ENCODE measurements around the gene GPN2. TPM values are rescaled to one million over a fixed set of nuclear protein-coding genes. Genes with fewer than 3 reads are reported as not detected.

The GPN2 gene
- total and polyA plus RNA-seq, 2 donors (not counting 3 experiments of a cell fraction or from before 2014, with no cell fraction given), result 21.9 to 37.4 TPM

DNA sequence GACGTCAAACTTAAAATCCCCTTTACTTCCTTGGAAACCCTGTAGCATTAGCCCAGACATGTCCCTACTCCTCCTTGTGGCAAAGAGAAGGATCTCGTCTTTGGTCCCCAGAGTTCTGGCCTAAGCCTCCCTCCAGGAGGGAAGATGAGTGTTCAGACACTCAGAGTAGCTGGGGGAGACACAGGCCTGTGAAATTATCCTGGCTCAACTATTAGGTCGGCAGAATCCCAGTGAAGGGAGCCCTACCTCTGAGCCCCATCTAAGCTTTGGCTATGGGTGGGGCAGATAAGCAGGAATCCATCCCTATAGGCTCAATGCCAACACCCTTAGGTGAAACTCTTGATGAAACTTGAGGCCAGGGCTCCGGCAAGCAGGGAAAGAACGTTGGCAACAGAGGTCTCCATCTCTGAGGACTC lies 28.8 kb downstream of the GPN2 start:
- TF ChIP-seq, protein P1, sequence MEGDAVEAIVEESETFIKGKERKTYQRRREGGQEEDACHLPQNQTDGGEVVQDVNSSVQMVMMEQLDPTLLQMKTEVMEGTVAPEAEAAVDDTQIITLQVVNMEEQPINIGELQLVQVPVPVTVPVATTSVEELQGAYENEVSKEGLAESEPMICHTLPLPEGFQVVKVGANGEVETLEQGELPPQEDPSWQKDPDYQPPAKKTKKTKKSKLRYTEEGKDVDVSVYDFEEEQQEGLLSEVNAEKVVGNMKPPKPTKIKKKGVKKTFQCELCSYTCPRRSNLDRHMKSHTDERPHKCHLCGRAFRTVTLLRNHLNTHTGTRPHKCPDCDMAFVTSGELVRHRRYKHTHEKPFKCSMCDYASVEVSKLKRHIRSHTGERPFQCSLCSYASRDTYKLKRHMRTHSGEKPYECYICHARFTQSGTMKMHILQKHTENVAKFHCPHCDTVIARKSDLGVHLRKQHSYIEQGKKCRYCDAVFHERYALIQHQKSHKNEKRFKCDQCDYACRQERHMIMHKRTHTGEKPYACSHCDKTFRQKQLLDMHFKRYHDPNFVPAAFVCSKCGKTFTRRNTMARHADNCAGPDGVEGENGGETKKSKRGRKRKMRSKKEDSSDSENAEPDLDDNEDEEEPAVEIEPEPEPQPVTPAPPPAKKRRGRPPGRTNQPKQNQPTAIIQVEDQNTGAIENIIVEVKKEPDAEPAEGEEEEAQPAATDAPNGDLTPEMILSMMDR (IDR thresholded peaks at IDR 0.05; ENCODE audit: extremely low read depth in 1 of 2, insufficient read depth in 1 of 2, low read depth in 1 of 2, low read length in 2 of 2), result peak in 1 of 2 donors; percentile 12
- TF ChIP-seq GATA2 (IDR thresholded peaks at IDR 0.05; ENCODE audit: insufficient read depth, insufficient read length, low read depth, low read length), result no peak
- CTCF ChIA-PET, result interaction anchor here (0.8 to 4.5 kb wide), 5 partner anchors 11 to 262 kb away, joined by 3 to 20 read pairs (median 6); no protein-coding TSS in a partner anchor

DNA sequence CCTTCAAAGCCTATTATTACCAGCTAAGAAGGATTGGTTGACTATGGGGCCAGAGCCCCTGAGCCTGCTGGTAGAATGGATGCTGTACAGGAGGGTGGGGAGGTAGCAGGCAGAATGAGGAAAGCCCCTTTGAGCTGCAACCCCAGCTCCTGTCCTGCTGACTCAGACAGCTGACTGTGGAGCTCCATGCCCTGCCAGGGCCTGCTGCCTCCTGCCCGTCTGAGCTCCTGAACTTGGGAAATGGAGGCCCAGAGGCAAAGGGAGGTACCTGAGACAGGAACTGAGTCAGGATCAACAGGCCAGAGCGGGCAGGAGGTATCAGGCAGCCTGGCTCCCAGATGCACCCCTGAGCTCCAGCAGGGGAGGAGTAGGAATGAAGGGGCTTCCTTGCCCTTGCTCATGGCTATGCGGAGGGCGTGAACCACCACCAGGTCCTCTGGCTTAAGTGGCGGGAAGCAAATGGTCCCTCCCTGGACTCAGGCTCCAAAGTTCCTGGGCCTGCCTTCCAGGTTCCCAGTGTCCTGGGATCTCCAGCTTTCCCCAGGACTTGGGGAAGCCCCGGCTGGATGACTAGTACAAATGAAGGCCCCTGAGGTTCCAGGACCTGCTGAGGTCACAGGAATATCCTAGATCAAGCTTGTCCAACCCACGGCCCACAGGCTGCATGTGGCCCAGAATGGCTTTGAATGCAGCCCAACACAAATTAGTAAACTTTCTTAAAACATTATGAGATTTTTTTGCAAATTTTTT lies 31.0 kb downstream of the GPN2 start:
- H3K36me3 ChIP-seq (ENCODE audit: control insufficient read depth in 2 of 2, extremely low read depth in 1 of 2, insufficient read depth in 2 of 2, low read length in 2 of 2), result peaks cover under 1 to 8% of the 10 kb centered on the region in 2 experiments
- intact Hi-C loops (cut with micrococcal nuclease) (no loop called here), dilution Hi-C loops (cut with MboI; ENCODE audit: extremely low pct_ligation_motif_present, low sequenced_read_pairs) (no loop called here)
- no peak overlapping the region for H3K9ac ChIP-seq (replicated peaks; ENCODE audit: extremely low read depth, insufficient read depth, low read length)
- peaks cover under 1% of the 10 kb centered on the region for H3K4me1 ChIP-seq (ENCODE audit: control insufficient read depth, extremely low read depth, insufficient read depth, low read length)
- no TSS peak for BruUV-seq (replicated peaks)
- no peak for FAIRE-seq
- H3K79me2 ChIP-seq (ENCODE audit: control insufficient read depth, insufficient read depth, low read length), result no peaks in the 10 kb centered on the region
- H3K27ac ChIP-seq (ENCODE audit: insufficient read depth, low read depth, low read length), result no peak overlapping the region
- H3K4me3 ChIP-seq (replicated peaks in 1 of 3; ENCODE audit: insufficient read depth in 1 of 3, low read depth in 1 of 3, low read length in 3 of 3), result no peak overlapping the region
- H2AFZ ChIP-seq (ENCODE audit: low read depth, low read length), result no peak overlapping the region
- H3K9me3 ChIP-seq (replicated peaks; ENCODE audit: control insufficient read depth, insufficient read depth, low read length), result no peaks in the 10 kb centered on the region
- no peak for TF ChIP-seq FOS (IDR thresholded peaks at IDR 0.05; ENCODE audit: borderline replicate concordance, insufficient read depth, low read length)
- TF ChIP-seq MYC (IDR thresholded peaks at IDR 0.05; ENCODE audit: low read depth, low read length), result no peak
- TF ChIP-seq GATA2 (IDR thresholded peaks at IDR 0.05; ENCODE audit: insufficient read depth, insufficient read length, low read depth, low read length), result no peak
- no peak for TF ChIP-seq POLR2AphosphoS5 (IDR thresholded peaks at IDR 0.05; ENCODE audit: insufficient read depth, low read depth, low read length)
- no peak for TF ChIP-seq EZH2 (IDR thresholded peaks at IDR 0.05; ENCODE audit: borderline replicate concordance, low read depth, low read length, severe bottlenecking)
- no peak for TF ChIP-seq JUN (IDR thresholded peaks at IDR 0.05; ENCODE audit: borderline replicate concordance, insufficient read depth, insufficient read length, low read depth)
- TF ChIP-seq, protein P1 (IDR thresholded peaks at IDR 0.05; ENCODE audit: extremely low read depth in 1 of 2, insufficient read depth in 1 of 2, low read depth in 1 of 2, low read length in 2 of 2), result no peak
- no peak for TF ChIP-seq POLR2A (IDR thresholded peaks at IDR 0.05; ENCODE audit: low read depth, low read length)
- TF ChIP-seq, protein P2, sequence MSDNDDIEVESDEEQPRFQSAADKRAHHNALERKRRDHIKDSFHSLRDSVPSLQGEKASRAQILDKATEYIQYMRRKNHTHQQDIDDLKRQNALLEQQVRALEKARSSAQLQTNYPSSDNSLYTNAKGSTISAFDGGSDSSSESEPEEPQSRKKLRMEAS (IDR thresholded peaks at IDR 0.05; ENCODE audit: insufficient read depth, insufficient read length), result no peak
- no peak for DNase-seq (ENCODE audit: low read depth, low spot score)
- H3K27me3 ChIP-seq (ENCODE audit: control insufficient read depth in 2 of 2, insufficient read depth in 2 of 2, low read length in 2 of 2), result no peaks in the 10 kb centered on the region
- H3K9me1 ChIP-seq (replicated peaks; ENCODE audit: control insufficient read depth, extremely low read depth, insufficient read depth, low read length), result no peaks in the 10 kb centered on the region
- H4K20me1 ChIP-seq (replicated peaks; ENCODE audit: control insufficient read depth, extremely low read depth, insufficient read depth, low read length), result no peaks in the 10 kb centered on the region
- CTCF ChIA-PET, result interaction anchor here (0.9 to 4.5 kb wide), 10 partner anchors 9 to 260 kb away, joined by 3 to 21 read pairs (median 4); no protein-coding TSS in a partner anchor
- no peak overlapping the region for H3K4me2 ChIP-seq (ENCODE audit: insufficient read depth, low read length)
- POLR2A ChIA-PET, result interaction anchor here (1.2 kb wide), 1 partner anchor 9 kb away, joined by 5 read pairs; no protein-coding TSS in a partner anchor

More for the DNA sequence above, 28.8 kb downstream of the GPN2 start:
- no peaks in the 10 kb centered on the region for H3K27me3 ChIP-seq (ENCODE audit: control insufficient read depth in 2 of 2, insufficient read depth in 2 of 2, low read length in 2 of 2)
- no peak for FAIRE-seq
- no peaks in the 10 kb centered on the region for H3K79me2 ChIP-seq (ENCODE audit: control insufficient read depth, insufficient read depth, low read length)
- POLR2A ChIA-PET, result no interaction called here
- H3K4me1 ChIP-seq (ENCODE audit: control insufficient read depth, extremely low read depth, insufficient read depth, low read length), result peaks cover 11% of the 10 kb centered on the region
- no peak for DNase-seq (ENCODE audit: low read depth, low spot score)
- no peak overlapping the region for H3K9ac ChIP-seq (replicated peaks; ENCODE audit: extremely low read depth, insufficient read depth, low read length)
- no peak overlapping the region for H2AFZ ChIP-seq (ENCODE audit: low read depth, low read length)
- H3K4me2 ChIP-seq (ENCODE audit: insufficient read depth, low read length), result no peak overlapping the region
- dilution Hi-C loops (cut with MboI; ENCODE audit: extremely low pct_ligation_motif_present, low sequenced_read_pairs) (no loop called here), intact Hi-C loops (cut with micrococcal nuclease) (no loop called here)
- H3K4me3 ChIP-seq (replicated peaks in 1 of 3; ENCODE audit: insufficient read depth in 1 of 3, low read depth in 1 of 3, low read length in 3 of 3), result no peak overlapping the region
- H3K27ac ChIP-seq (ENCODE audit: insufficient read depth, low read depth, low read length), result no peak overlapping the region
- no peaks in the 10 kb centered on the region for H3K9me1 ChIP-seq (replicated peaks; ENCODE audit: control insufficient read depth, extremely low read depth, insufficient read depth, low read length)
- BruUV-seq (replicated peaks), result no TSS peak
- no peaks in the 10 kb centered on the region for H3K9me3 ChIP-seq (replicated peaks; ENCODE audit: control insufficient read depth, insufficient read depth, low read length)
- H3K36me3 ChIP-seq (ENCODE audit: control insufficient read depth in 2 of 2, extremely low read depth in 1 of 2, insufficient read depth in 2 of 2, low read length in 2 of 2), result peaks cover 0 to under 1% of the 10 kb centered on the region in 2 experiments
- no peaks in the 10 kb centered on the region for H4K20me1 ChIP-seq (replicated peaks; ENCODE audit: control insufficient read depth, extremely low read depth, insufficient read depth, low read length)

All from endothelial cell of umbilical vein (primary cell).